NT2/D1 (cell line): Measurements from ENCODE around the gene LCNL1.

Source experiments
- YY1 ChIP-seq: IDR thresholded peaks from 2 replicates; pipeline ENCODE4 v1.6.1; 2011; ENCODE audit not compliant: insufficient read length, insufficient read depth
- ZNF274 ChIP-seq: IDR thresholded peaks from 2 replicates; pipeline ENCODE4 v1.6.1; 2011; ENCODE audit warnings: mild to moderate bottlenecking, low read depth, low read length

DNA sequence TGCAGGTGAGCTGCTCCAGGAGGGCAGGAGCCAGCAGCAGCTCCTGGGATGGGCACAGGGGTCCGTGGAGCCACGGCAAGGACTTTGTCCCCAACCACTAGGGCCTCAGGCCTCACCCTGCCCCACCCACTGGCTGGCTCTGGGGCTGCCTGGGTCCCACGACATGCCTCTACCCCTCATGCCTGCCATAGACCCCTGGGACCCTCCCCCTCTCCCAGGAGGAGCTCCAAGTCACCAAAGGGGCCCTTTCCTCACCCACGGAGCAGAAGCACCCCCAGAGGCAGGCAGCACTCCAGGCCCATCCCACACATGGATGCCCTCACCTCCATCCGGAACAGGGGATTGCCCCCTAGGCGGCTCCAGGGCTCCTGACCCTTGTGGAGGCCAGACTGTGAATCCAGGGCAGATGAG is 38.8 kb downstream of the LCNL1 start:
- no peak for TF ChIP-seq YY1
- no peak for TF ChIP-seq ZNF274
